CD14-positive monocyte (primary cell): ENCODE measurements around the gene RAB7B. TPM values are rescaled to one million over a fixed set of nuclear protein-coding genes. Genes with fewer than 3 reads are reported as not detected.

ENCODE experiments used
- DNase-seq, 3 donors: peaks; one replicate each; pipeline ENCODE4 v3.0.0-alpha.2; 2011 to 2022
- H2AFZ ChIP-seq: 2 replicates; pipeline ENCODE4 v1.6.0; 2012; ENCODE audit warnings: mild to moderate bottlenecking, low read depth, low read length, inconsistent platforms; ENCODE audit not compliant: insufficient read depth, poor library complexity, severe bottlenecking
- H3K27ac ChIP-seq, 2 donors: 1 replicate in 1 of 2; 2 replicates in 1 of 2; pipeline ENCODE4 v1.5.1; 2012 to 2013; ENCODE audit warnings: low read length in 2 of 2, control low read depth in 1 of 2, inconsistent platforms in 1 of 2, low read depth in 1 of 2, mild to moderate bottlenecking in 1 of 2
- H3K27me3 ChIP-seq, 2 donors: one replicate each; pipeline versions ENCODE4 v1.6.0 to v1.6.1; 2011 to 2013; ENCODE audit warnings: low read length in 2 of 2; ENCODE audit not compliant: control insufficient read depth in 2 of 2, insufficient read depth in 2 of 2
- H3K36me3 ChIP-seq, 2 donors: replicated peaks in 1 of 2; 1 replicate in 1 of 2; 2 replicates in 1 of 2; pipeline versions ENCODE4 v1.5.1 to v1.6.1; 2012 to 2013; ENCODE audit warnings: low read length in 2 of 2, control low read depth in 1 of 2, inconsistent platforms in 1 of 2, mild to moderate bottlenecking in 1 of 2; ENCODE audit not compliant: insufficient read depth in 2 of 2, control insufficient read depth in 1 of 2
- H3K4me1 ChIP-seq, 2 donors: 1 replicate in 1 of 2; 2 replicates in 1 of 2; pipeline versions ENCODE4 v1.5.1 to v1.6.1; 2012 to 2013; ENCODE audit warnings: low read length in 2 of 2, control low read depth in 1 of 2, inconsistent platforms in 1 of 2, mild to moderate bottlenecking in 1 of 2, moderate library complexity in 1 of 2; ENCODE audit not compliant: insufficient read depth in 2 of 2, control insufficient read depth in 1 of 2
- H3K4me2 ChIP-seq: replicated peaks from 2 replicates; pipeline ENCODE3; 2012; ENCODE audit warnings: low read length, moderate library complexity, mild to moderate bottlenecking; ENCODE audit not compliant: poor library complexity, severe bottlenecking; ENCODE audit errors: extremely low read depth
- H3K4me3 ChIP-seq, 3 experiments: fragments of 200-600 bp in 1 of 3; sonication (generic) in 1 of 3; replicated peaks in 1 of 3; 1 replicate in 2 of 3; 2 replicates in 1 of 3; pipeline ENCODE4 v1.5.1; 2011 to 2013; ENCODE audit warnings: low read length in 3 of 3, mild to moderate bottlenecking in 3 of 3, control low read depth in 2 of 3, low read depth in 2 of 3, inconsistent platforms in 1 of 3, moderate library complexity in 1 of 3
- H3K79me2 ChIP-seq: 2 replicates; pipeline ENCODE4 v1.6.0; 2012; ENCODE audit warnings: mild to moderate bottlenecking, control low read depth, inconsistent platforms, low read length, moderate library complexity; ENCODE audit not compliant: insufficient read depth
- H3K9ac ChIP-seq: 2 replicates; pipeline ENCODE4 v1.6.0; 2017; ENCODE audit warnings: low read length, mild to moderate bottlenecking; ENCODE audit not compliant: insufficient read depth, poor library complexity, severe bottlenecking
- H3K9me3 ChIP-seq, 2 donors: replicated peaks in 1 of 2; 1 replicate in 1 of 2; 2 replicates in 1 of 2; pipeline versions ENCODE4 v1.5.1 to v1.6.1; 2012 to 2013; ENCODE audit warnings: low read length in 2 of 2, control low read depth in 1 of 2; ENCODE audit not compliant: control insufficient read depth in 1 of 2, insufficient read depth in 1 of 2
- H4K20me1 ChIP-seq: 2 replicates; pipeline ENCODE4 v1.6.0; 2012; ENCODE audit warnings: mild to moderate bottlenecking, low read length, control low read depth, moderate library complexity; ENCODE audit not compliant: insufficient read depth
- H3K27ac Mint-ChIP-seq, 7 donors: one replicate each; pipeline ENCODE4 v1.8.0; 2020; ENCODE audit warnings: mild to moderate bottlenecking in 7 of 7, mixed read lengths in 7 of 7, moderate library complexity in 6 of 7, inconsistent platforms in 2 of 7
- H3K27me3 Mint-ChIP-seq, 3 donors: one replicate each; pipeline ENCODE4 v1.8.0; 2021 to 2022; ENCODE audit warnings: low read depth in 3 of 3, mild to moderate bottlenecking in 3 of 3, mixed read lengths in 3 of 3, moderate library complexity in 3 of 3, inconsistent platforms in 1 of 3
- H3K36me3 Mint-ChIP-seq, 2 donors: one replicate each; pipeline ENCODE4 v1.8.0; 2020; ENCODE audit warnings: mixed read lengths in 2 of 2, inconsistent platforms in 1 of 2, mild to moderate bottlenecking in 1 of 2
- H3K4me1 Mint-ChIP-seq: one replicate; pipeline ENCODE4 v1.8.0; 2020; ENCODE audit warnings: mild to moderate bottlenecking, mixed read lengths
- H3K4me3 Mint-ChIP-seq, 2 donors: one replicate each; pipeline ENCODE4 v1.8.0; 2020; ENCODE audit warnings: mild to moderate bottlenecking in 2 of 2, mixed read lengths in 2 of 2, moderate library complexity in 1 of 2
- H3K9me3 Mint-ChIP-seq, 7 donors: one replicate each; pipeline ENCODE4 v1.8.0; 2020 to 2022; ENCODE audit warnings: mixed read lengths in 7 of 7, mild to moderate bottlenecking in 6 of 7, moderate library complexity in 6 of 7, inconsistent platforms in 2 of 7
- WGBS: methylation state at CpG from one replicate; pipeline ENCODE4 v1.1.5; 2013; ENCODE audit warnings: missing lambda C conversion rate; ENCODE audit not compliant: insufficient coverage; 5-methylcytosine and 5-hydroxymethylcytosine counted together
- intact Hi-C, 2 donors: fragments of 100-400 bp; cut with micrococcal nuclease; formaldehyde crosslinking; loops; one replicate each; pipeline versions ENCODE4 v1.15.0 to v1.15.1; 2023
- polyA plus RNA-seq, 3 donors: library from polyadenylated mRNA; depleted of rRNA in 1 of 3; unstranded in 2 of 3; stranded (reverse) in 1 of 3; fragments of 300-500 nt in 2 of 3; fragments of >200 nt in 1 of 3; fragmentation: Illumina TruSeq in 2 of 3; gene quantifications; 1 replicate in 2 of 3; 2 replicates in 1 of 3; pipeline ENCODE4 v1.2.3, GENCODE V29; 2012 to 2021
- TF ChIP-seq, protein P1 (sequence below): fragments of 200-600 bp; IDR thresholded peaks from one replicate; pipeline ENCODE4 v1.8.0; 2022; ENCODE audit warnings: antibody characterized with exemption, mild to moderate bottlenecking

RAB7B gene
- polyA plus RNA-seq, 3 donors, result 0.41 to 0.52 (median 0.47) TPM

DNA sequence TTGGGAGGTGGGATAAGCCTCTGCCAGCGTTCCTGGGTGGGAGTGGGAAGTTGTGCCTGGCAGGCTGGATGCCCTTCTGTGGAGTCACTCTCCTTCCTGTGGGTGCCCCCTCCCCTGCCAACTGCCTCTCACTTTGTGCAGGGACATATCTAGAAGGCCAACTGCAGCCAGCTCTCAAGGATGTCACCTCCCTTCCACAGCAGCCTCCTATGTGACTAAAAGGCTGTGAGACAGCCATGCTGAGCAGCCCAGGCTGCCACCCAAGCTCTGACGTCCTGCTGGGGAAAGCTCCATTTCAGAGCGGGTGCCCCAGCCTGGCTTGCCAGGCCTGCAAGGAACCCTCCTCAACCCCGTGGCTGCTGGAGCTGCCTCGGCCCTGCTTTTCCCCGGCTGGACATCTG, 40.4 kb downstream of the RAB7B start:
- H3K27ac ChIP-seq, result no peak overlapping the region
- Mint-ChIP-seq H3K9me3 (no peaks in the 10 kb centered on the region), H3K36me3 (no peaks in the 10 kb centered on the region), H3K4me1 (peaks cover 32% of the 10 kb centered on the region), H3K27ac (no peak overlapping the region), H3K4me3 (no peak overlapping the region), H3K27me3 (peaks cover 0 to 9% (median 5%) of the 10 kb centered on the region in 3 donors)
- no peaks in the 10 kb centered on the region for H3K79me2 ChIP-seq
- intact Hi-C loops, result no loop called here
- no peak overlapping the region for H3K4me2 ChIP-seq
- H3K9me3 ChIP-seq, result no peaks in the 10 kb centered on the region
- H3K36me3 ChIP-seq, result no peaks in the 10 kb centered on the region
- peaks cover 18 to 33% of the 10 kb centered on the region in 2 donors for H3K4me1 ChIP-seq
- no peak overlapping the region for H2AFZ ChIP-seq
- peak overlapping the region in 1 of 3 experiments; percentile 14 for H3K4me3 ChIP-seq
- H4K20me1 ChIP-seq, result no peaks in the 10 kb centered on the region
- H3K9ac ChIP-seq, result no peak overlapping the region
- WGBS, result 79% methylated on average over 3 of the region's 6 CpGs
- no peak for DNase-seq
- no peaks in the 10 kb centered on the region for H3K27me3 ChIP-seq
- TF ChIP-seq, protein P1, sequence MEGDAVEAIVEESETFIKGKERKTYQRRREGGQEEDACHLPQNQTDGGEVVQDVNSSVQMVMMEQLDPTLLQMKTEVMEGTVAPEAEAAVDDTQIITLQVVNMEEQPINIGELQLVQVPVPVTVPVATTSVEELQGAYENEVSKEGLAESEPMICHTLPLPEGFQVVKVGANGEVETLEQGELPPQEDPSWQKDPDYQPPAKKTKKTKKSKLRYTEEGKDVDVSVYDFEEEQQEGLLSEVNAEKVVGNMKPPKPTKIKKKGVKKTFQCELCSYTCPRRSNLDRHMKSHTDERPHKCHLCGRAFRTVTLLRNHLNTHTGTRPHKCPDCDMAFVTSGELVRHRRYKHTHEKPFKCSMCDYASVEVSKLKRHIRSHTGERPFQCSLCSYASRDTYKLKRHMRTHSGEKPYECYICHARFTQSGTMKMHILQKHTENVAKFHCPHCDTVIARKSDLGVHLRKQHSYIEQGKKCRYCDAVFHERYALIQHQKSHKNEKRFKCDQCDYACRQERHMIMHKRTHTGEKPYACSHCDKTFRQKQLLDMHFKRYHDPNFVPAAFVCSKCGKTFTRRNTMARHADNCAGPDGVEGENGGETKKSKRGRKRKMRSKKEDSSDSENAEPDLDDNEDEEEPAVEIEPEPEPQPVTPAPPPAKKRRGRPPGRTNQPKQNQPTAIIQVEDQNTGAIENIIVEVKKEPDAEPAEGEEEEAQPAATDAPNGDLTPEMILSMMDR, result no peak

DNA sequence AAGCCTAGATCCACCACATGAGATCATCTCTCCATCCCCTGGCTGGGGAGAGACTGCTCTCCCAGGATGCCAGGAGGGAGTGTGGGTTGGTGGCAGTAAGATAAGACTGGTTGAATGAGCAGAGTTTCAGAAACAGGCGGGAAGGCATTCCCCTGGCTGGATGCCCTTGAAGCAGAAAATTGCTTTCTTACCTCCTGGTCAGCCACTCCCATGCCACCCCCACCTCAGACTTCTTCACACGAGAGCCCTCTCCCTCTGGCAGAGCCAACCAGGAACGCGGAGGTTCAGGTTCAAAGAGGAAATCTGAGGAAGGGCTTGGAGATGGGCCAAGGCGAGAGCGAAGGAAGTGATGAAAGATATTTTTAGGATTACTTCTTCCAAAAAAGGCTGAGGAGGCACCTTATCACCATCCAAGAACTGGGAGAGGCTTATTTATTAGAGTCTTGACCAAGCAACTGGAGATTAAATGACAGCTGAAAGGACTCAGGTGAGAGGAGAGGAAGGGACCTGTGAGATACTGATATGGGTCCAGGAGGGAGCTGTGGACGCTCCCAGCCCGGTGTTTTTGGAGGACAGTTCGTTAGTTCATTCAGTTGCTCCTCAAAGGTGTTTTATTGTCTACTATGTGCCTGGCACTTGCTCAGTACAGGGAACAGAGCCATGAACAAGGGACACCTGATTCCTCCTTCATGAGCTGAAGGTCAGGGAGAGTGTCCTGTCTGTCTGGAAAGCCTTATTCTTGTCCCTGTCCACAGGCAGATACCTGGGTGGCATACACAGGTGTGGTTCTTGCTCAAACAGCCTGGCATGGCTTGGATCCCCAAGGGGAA, 41.0 kb downstream of the RAB7B start:
- 57% methylated on average over 4 of the region's 9 CpGs for WGBS
- Mint-ChIP-seq H3K9me3 (no peaks in the 10 kb centered on the region), H3K4me1 (peaks cover 32% of the 10 kb centered on the region), H3K27me3 (peaks cover 4 to 9% (median 5%) of the 10 kb centered on the region in 3 donors), H3K4me3 (no peak overlapping the region), H3K36me3 (no peaks in the 10 kb centered on the region), H3K27ac (no peak overlapping the region)
- DNase-seq, result peak; percentile 5 to 31 (median 19)
- Histone ChIP-seq H3K9me3 (no peaks in the 10 kb centered on the region), H3K79me2 (no peaks in the 10 kb centered on the region), H3K27ac (no peak overlapping the region), H3K27me3 (no peaks in the 10 kb centered on the region), H3K9ac (no peak overlapping the region), H4K20me1 (no peaks in the 10 kb centered on the region), H3K4me1 (peaks cover 18 to 33% of the 10 kb centered on the region in 2 donors), H3K36me3 (no peaks in the 10 kb centered on the region), H2AFZ (no peak overlapping the region), H3K4me3 (peak overlapping the region in 1 of 3 experiments; percentile 14), H3K4me2 (peak overlapping the region; percentile 1)
- intact Hi-C loops, result no loop called here
- TF ChIP-seq, protein P1, result no peak
